ENCODE results near the gene CD6.

DNA sequence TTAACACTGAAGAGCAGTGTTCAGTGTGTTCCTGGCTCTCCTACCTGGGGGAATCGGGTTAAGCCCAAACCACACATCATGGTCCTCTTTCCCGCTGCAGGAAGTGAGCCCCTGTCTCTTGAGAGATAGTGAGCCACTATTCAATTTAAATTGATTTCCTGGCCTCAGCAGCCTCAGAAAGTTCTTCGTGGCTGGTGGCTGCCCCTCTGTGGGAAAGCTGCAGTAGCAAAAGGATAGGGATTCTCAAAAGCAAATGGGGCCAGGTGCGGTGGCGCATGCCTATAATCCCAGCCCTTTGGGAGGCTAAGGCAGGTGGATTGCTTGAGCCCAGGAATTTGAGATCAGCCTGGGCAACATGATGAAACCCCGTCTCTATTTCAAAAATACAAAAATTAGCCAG, 81.7 kb downstream of the CD6 start:
- TF ChIP-seq, protein P1, sequence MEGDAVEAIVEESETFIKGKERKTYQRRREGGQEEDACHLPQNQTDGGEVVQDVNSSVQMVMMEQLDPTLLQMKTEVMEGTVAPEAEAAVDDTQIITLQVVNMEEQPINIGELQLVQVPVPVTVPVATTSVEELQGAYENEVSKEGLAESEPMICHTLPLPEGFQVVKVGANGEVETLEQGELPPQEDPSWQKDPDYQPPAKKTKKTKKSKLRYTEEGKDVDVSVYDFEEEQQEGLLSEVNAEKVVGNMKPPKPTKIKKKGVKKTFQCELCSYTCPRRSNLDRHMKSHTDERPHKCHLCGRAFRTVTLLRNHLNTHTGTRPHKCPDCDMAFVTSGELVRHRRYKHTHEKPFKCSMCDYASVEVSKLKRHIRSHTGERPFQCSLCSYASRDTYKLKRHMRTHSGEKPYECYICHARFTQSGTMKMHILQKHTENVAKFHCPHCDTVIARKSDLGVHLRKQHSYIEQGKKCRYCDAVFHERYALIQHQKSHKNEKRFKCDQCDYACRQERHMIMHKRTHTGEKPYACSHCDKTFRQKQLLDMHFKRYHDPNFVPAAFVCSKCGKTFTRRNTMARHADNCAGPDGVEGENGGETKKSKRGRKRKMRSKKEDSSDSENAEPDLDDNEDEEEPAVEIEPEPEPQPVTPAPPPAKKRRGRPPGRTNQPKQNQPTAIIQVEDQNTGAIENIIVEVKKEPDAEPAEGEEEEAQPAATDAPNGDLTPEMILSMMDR (IDR thresholded peaks at IDR 0.05), result no peak
- no peak for TF ChIP-seq POLR2A (IDR thresholded peaks at IDR 0.05)

Data from prostate gland (tissue), 2 donors.